H1 (cell line): Measurements from ENCODE around the gene GLO1. TPM values are rescaled to one million over a fixed set of nuclear protein-coding genes. Genes with fewer than 3 reads are reported as not detected.

ENCODE experiments used
- CTCF ChIA-PET: fragments of 300-600 bp; sonication (Branson Sonifier 250); formaldehyde crosslinking; loops from one replicate; lab custom pipeline; 2021; ENCODE audit not compliant: partially characterized antibody; lab: Charles Lee
- POLR2A ChIA-PET: fragments of 300-600 bp; sonication (Branson Sonifier 250); formaldehyde crosslinking; loops from one replicate; lab custom pipeline; 2021; ENCODE audit warnings: inconsistent platforms; ENCODE audit not compliant: partially characterized antibody; lab: Charles Lee
- DNase-seq, 2 experiments: peaks; one replicate each; pipeline versions ENCODE4 v3.0.0 to v3.0.0-alpha.2; 2010 to 2022; ENCODE audit warnings: low spot score in 2 of 2, low read depth in 1 of 2, mixed read lengths in 1 of 2
- FAIRE-seq: peaks from 2 replicates; lab custom pipeline; 2011; peaks lifted over from hg19 to GRCh38; lab: Jason Lieb, UNC
- H2AFZ ChIP-seq: 2 replicates; pipeline ENCODE4 v1.8.1; 2012; ENCODE audit warnings: low read length, inconsistent platforms
- H2AK5ac ChIP-seq: 2 replicates; pipeline ENCODE4 v1.6.1; 2013; ENCODE audit warnings: low read depth, low read length
- H2BK120ac ChIP-seq: replicated peaks from 2 replicates; pipeline ENCODE3; 2013; ENCODE audit warnings: low read depth, low read length, inconsistent platforms
- H2BK12ac ChIP-seq: 2 replicates; pipeline ENCODE4 v1.6.1; 2013; ENCODE audit warnings: low read depth, low read length
- H2BK15ac ChIP-seq: 2 replicates; pipeline ENCODE4 v1.6.1; 2013; ENCODE audit warnings: low read length
- H2BK20ac ChIP-seq: 2 replicates; pipeline ENCODE4 v1.6.1; 2013; ENCODE audit warnings: low read length
- H2BK5ac ChIP-seq: 2 replicates; pipeline ENCODE4 v1.6.1; 2013; ENCODE audit warnings: low read depth, low read length
- H3K14ac ChIP-seq: 2 replicates; pipeline ENCODE4 v1.6.1; 2013; ENCODE audit warnings: inconsistent platforms; ENCODE audit not compliant: insufficient read length
- H3K18ac ChIP-seq: 2 replicates; pipeline ENCODE4 v1.6.1; 2013; ENCODE audit warnings: low read length; ENCODE audit errors: extremely low read depth
- H3K23ac ChIP-seq: 2 replicates; pipeline ENCODE4 v1.6.1; 2013; ENCODE audit warnings: inconsistent platforms; ENCODE audit not compliant: insufficient read length
- H3K23me2 ChIP-seq: 2 replicates; pipeline ENCODE4 v1.6.1; 2013; ENCODE audit warnings: low read depth, low read length
- H3K27ac ChIP-seq: 2 replicates; pipeline ENCODE4 v1.6.1; 2011; ENCODE audit warnings: low read depth, low read length, inconsistent platforms
- H3K27me3 ChIP-seq, 4 experiments: replicated peaks in 1 of 4; 1 replicate in 1 of 4; 2 replicates in 3 of 4; pipeline versions ENCODE4 v1.6.1 to v1.8.1; 2011 to 2013; ENCODE audit warnings: low read length in 3 of 4, mild to moderate bottlenecking in 3 of 4, inconsistent platforms in 2 of 4, mixed read lengths in 2 of 4, moderate library complexity in 1 of 4; ENCODE audit not compliant: control insufficient read depth in 3 of 4, insufficient read depth in 3 of 4; ENCODE audit errors: extremely low read depth in 1 of 4
- H3K36me3 ChIP-seq, 4 experiments: 2 replicates each; pipeline versions ENCODE4 v1.6.1 to v1.8.1; 2011 to 2013; ENCODE audit warnings: mild to moderate bottlenecking in 4 of 4, low read length in 3 of 4, moderate library complexity in 2 of 4, control low read depth in 1 of 4, inconsistent platforms in 1 of 4; ENCODE audit not compliant: insufficient read depth in 4 of 4, control insufficient read depth in 2 of 4
- H3K4ac ChIP-seq: replicated peaks from 2 replicates; pipeline ENCODE3; 2013; ENCODE audit warnings: low read length, low read depth, mixed read lengths, inconsistent platforms; ENCODE audit not compliant: insufficient read length
- H3K4me1 ChIP-seq, 4 experiments: replicated peaks in 1 of 4; 1 replicate in 1 of 4; 2 replicates in 3 of 4; pipeline versions ENCODE4 v1.6.1 to v1.8.1; 2011 to 2013; ENCODE audit warnings: low read length in 3 of 4, inconsistent platforms in 2 of 4, mixed read lengths in 1 of 4; ENCODE audit not compliant: insufficient read depth in 4 of 4, control insufficient read depth in 3 of 4
- H3K4me2 ChIP-seq, 2 experiments: 2 replicates each; pipeline versions ENCODE4 v1.6.1 to v1.8.1; 2011 to 2013; ENCODE audit warnings: low read depth in 2 of 2, low read length in 2 of 2, control low read depth in 1 of 2, inconsistent platforms in 1 of 2, mild to moderate bottlenecking in 1 of 2; ENCODE audit not compliant: insufficient read depth in 1 of 2
- H3K4me3 ChIP-seq, 4 experiments: fragments of 200-600, 300-600 bp in 1 of 4; sonication (generic), shearing (Covaris generic), sonication (Bioruptor Twin) in 1 of 4; 2 replicates each; pipeline versions ENCODE4 v1.5.1 to v1.8.1; 2011 to 2016; ENCODE audit warnings: low read length in 4 of 4, low read depth in 3 of 4, control low read depth in 2 of 4, inconsistent platforms in 2 of 4, mild to moderate bottlenecking in 2 of 4, mixed read lengths in 1 of 4, moderate library complexity in 1 of 4; ENCODE audit not compliant: insufficient read depth in 2 of 4; ENCODE audit errors: extremely low read depth in 1 of 4
- H3K56ac ChIP-seq: replicated peaks from 2 replicates; pipeline ENCODE3; 2013; ENCODE audit warnings: low read depth, mild to moderate bottlenecking, mixed read lengths, low read length, inconsistent platforms; ENCODE audit not compliant: insufficient read length
- H3K79me1 ChIP-seq: 2 replicates; pipeline ENCODE4 v1.6.1; 2013; ENCODE audit warnings: low read depth, low read length, control low read depth
- H3K79me2 ChIP-seq, 2 experiments: 2 replicates each; pipeline versions ENCODE4 v1.6.1 to v1.8.1; 2012 to 2013; ENCODE audit warnings: low read length in 2 of 2, mild to moderate bottlenecking in 2 of 2, inconsistent platforms in 1 of 2; ENCODE audit not compliant: insufficient read depth in 2 of 2, control insufficient read depth in 1 of 2
- H3K9ac ChIP-seq, 4 experiments: replicated peaks in 1 of 4; 1 replicate in 1 of 4; 2 replicates in 3 of 4; pipeline versions ENCODE4 v1.6.1 to v1.8.1; 2011 to 2013; ENCODE audit warnings: low read depth in 3 of 4, low read length in 3 of 4, control low read depth in 2 of 4, mild to moderate bottlenecking in 2 of 4, moderate library complexity in 2 of 4, inconsistent platforms in 1 of 4; ENCODE audit errors: extremely low read depth in 1 of 4
- H3K9me3 ChIP-seq, 2 experiments: 2 replicates each; pipeline versions ENCODE4 v1.6.1 to v1.8.1; 2012 to 2013; ENCODE audit warnings: mild to moderate bottlenecking in 2 of 2, moderate library complexity in 2 of 2, control low read depth in 1 of 2, inconsistent platforms in 1 of 2, low read depth in 1 of 2, low read length in 1 of 2, mixed read lengths in 1 of 2; ENCODE audit not compliant: insufficient read depth in 2 of 2
- H4K20me1 ChIP-seq, 2 experiments: replicated peaks in 1 of 2; 2 replicates each; pipeline versions ENCODE3 to v1.8.1; 2011 to 2013; ENCODE audit warnings: inconsistent platforms in 2 of 2, low read length in 2 of 2, mild to moderate bottlenecking in 1 of 2; ENCODE audit not compliant: insufficient read depth in 2 of 2, control insufficient read depth in 1 of 2
- H4K5ac ChIP-seq: 2 replicates; pipeline ENCODE4 v1.6.1; 2013; ENCODE audit warnings: low read length, low read depth, mixed read lengths, inconsistent platforms; ENCODE audit not compliant: insufficient read length
- H4K8ac ChIP-seq: 2 replicates; pipeline ENCODE4 v1.8.0; 2013; ENCODE audit warnings: mild to moderate bottlenecking, moderate library complexity, low read length, inconsistent platforms; ENCODE audit not compliant: insufficient read depth; ENCODE audit errors: extremely low read depth
- H4K91ac ChIP-seq: replicated peaks from 2 replicates; pipeline ENCODE3; 2013; ENCODE audit warnings: low read length, mixed read lengths, inconsistent platforms; ENCODE audit not compliant: insufficient read length
- CHD2 ChIP-seq: IDR thresholded peaks from 2 replicates; pipeline ENCODE4 v1.6.1; 2012; ENCODE audit warnings: low read length, improper control_type of control experiment
- CTCF ChIP-seq, 3 experiments: IDR thresholded peaks; 1 replicate in 2 of 3; 2 replicates in 1 of 3; pipeline versions ENCODE4 v1.5.1 to v1.6.1; 2011; ENCODE audit warnings: low read length in 3 of 3, mild to moderate bottlenecking in 3 of 3, inconsistent platforms in 2 of 3, low read depth in 1 of 3, moderate library complexity in 1 of 3; ENCODE audit not compliant: insufficient read depth in 1 of 3; ENCODE audit errors: control extremely low read depth in 1 of 3
- GTF2F1 ChIP-seq: IDR thresholded peaks from 2 replicates; pipeline ENCODE4 v1.6.1; 2012; ENCODE audit warnings: low read depth, low read length, improper control_type of control experiment, borderline replicate concordance
- JUND ChIP-seq: IDR thresholded peaks from 2 replicates; pipeline ENCODE4 v1.6.1; 2011; ENCODE audit warnings: mild to moderate bottlenecking, improper control_type of control experiment, low read length
- MAFK ChIP-seq: IDR thresholded peaks from 2 replicates; pipeline ENCODE4 v1.6.1; 2012; ENCODE audit warnings: low read depth, mild to moderate bottlenecking, improper control_type of control experiment, low read length
- NANOG ChIP-seq: IDR thresholded peaks from 2 replicates; pipeline ENCODE4 v1.6.1; 2011; ENCODE audit warnings: low read length, low read depth, mild to moderate bottlenecking, inconsistent platforms; ENCODE audit not compliant: insufficient read depth, poor library complexity, severe bottlenecking
- POLR2AphosphoS5 ChIP-seq: IDR thresholded peaks from 2 replicates; pipeline ENCODE4 v1.6.1; 2011; ENCODE audit warnings: low read depth, low read length
- SIN3A ChIP-seq, 2 experiments: IDR thresholded peaks in 1 of 2; conservative IDR thresholded peaks in 1 of 2; 2 replicates each; pipeline ENCODE4 v1.6.1; 2011 to 2012; ENCODE audit warnings: low read length in 2 of 2, improper control_type of control experiment in 1 of 2, low read depth in 1 of 2, mild to moderate bottlenecking in 1 of 2
- SP2 ChIP-seq: IDR thresholded peaks from 2 replicates; pipeline ENCODE4 v1.6.1; 2012; ENCODE audit warnings: mild to moderate bottlenecking, low read length, inconsistent platforms
- USF2 ChIP-seq: IDR thresholded peaks from 2 replicates; pipeline ENCODE4 v1.6.1; 2011; ENCODE audit warnings: low read length, improper control_type of control experiment
- WGBS, 2 experiments: shearing (Covaris generic) in 1 of 2; methylation state at CpG; one replicate each; pipeline versions ENCODE4 v1.1.6 to v1.1.7; 2013 to 2015; ENCODE audit warnings: low lambda C conversion rate in 2 of 2, mixed read lengths in 2 of 2, inconsistent platforms in 1 of 2, low coverage in 1 of 2, missing lambda C conversion rate in 1 of 2; ENCODE audit not compliant: insufficient replicate concordance in 2 of 2, insufficient coverage in 1 of 2, insufficient read length in 1 of 2; ENCODE audit errors: extremely low coverage in 1 of 2, missing lambda C conversion rate in 1 of 2; 5-methylcytosine and 5-hydroxymethylcytosine counted together
- polyA plus RNA-seq, 7 experiments: library from polyadenylated mRNA; depleted of rRNA in 3 of 7; stranded (reverse) in 5 of 7; unstranded in 2 of 7; fragments of >200 nt in 5 of 7; fragments of 200-250 nt in 2 of 7; gene quantifications; 1 replicate in 5 of 7; 2 replicates in 1 of 7; 4 replicates in 1 of 7; pipeline versions ENCODE4 v1.2.1 to v1.2.3, GENCODE V29; 2011 to 2013; ENCODE audit warnings: missing spikeins in 2 of 7, mixed read lengths in 2 of 7
- total RNA-seq: library from RNA; stranded (reverse); fragmentation: NEBNext Ultra II Directional; extraction: Animal tissue kit (Norgen Biotek cat#: 25700); gene quantifications from 2 replicates; pipeline ENCODE4 v1.2.1, GENCODE V29; 2021

The GLO1 gene
- total and polyA plus RNA-seq, 2 of the 8 experiments (the other 6 are each of a cell fraction or from before 2014, with no cell fraction given), result 104 to 170 TPM

- Histone ChIP-seq H2BK15ac (no peak overlapping the region), H3K4me2 (no peak overlapping the region; a peak in 1 of 4 replicates), H3K79me2 (no peaks in the 10 kb centered on the region), H3K4ac (no peak overlapping the region), H4K20me1 (no peaks in the 10 kb centered on the region), H3K9ac (no peak overlapping the region), H3K14ac (no peak overlapping the region), H4K8ac (no peak overlapping the region), H3K18ac (no peak overlapping the region), H3K79me1 (no peaks in the 10 kb centered on the region), H3K9me3 (peaks cover 2 to 3% of the 10 kb centered on the region in 2 experiments; a peak in 1 of 4 replicates), H3K23me2 (no peaks in the 10 kb centered on the region), H2AFZ (no peak overlapping the region), H3K56ac (no peak overlapping the region), H2BK20ac (no peak overlapping the region), H4K5ac (no peak overlapping the region), H2BK12ac (no peak overlapping the region), H2BK120ac (no peak overlapping the region), H3K23ac (no peak overlapping the region), H3K27ac (no peak overlapping the region), H3K27me3 (peaks cover 5 to 21% (median 15%) of the 10 kb centered on the region in 4 experiments; a peak in 6 of 7 replicates), H3K4me1 (no peaks in the 10 kb centered on the region), H4K91ac (no peak overlapping the region), H3K36me3 (no peaks in the 10 kb centered on the region; a peak in 1 of 8 replicates), H2AK5ac (no peak overlapping the region), H2BK5ac (no peak overlapping the region), H3K4me3 (no peak overlapping the region)
- 53% methylated on average over 6 of the region's 6 CpGs; no CpG with 5 or more reads in 1 of the 2 experiments for WGBS, 2 experiments
- no peak for DNase-seq
- POLR2A ChIA-PET, result interaction anchor here (1.7 kb wide), 1 partner anchor 11 kb away, joined by 8 read pairs; the partner anchor contains the start of gene GLO1
- CTCF ChIA-PET, result interaction anchor here (0.6 kb wide), 1 partner anchor 199 kb away, joined by 3 read pairs; no protein-coding TSS in a partner anchor
- no peak for FAIRE-seq
- TF ChIP-seq SP2 (no peak), NANOG (no peak), GTF2F1 (no peak), USF2 (no peak), SIN3A (conservative IDR thresholded peaks at IDR 0.05 in 1 of 2, IDR thresholded peaks at IDR 0.05 in 1 of 2; ENCODE audit: low read depth in 1 of 2, low read length in 2 of 2) (no peak), CHD2 (no peak), JUND (no peak), MAFK (no peak), POLR2AphosphoS5 (no peak), CTCF (IDR thresholded peaks at IDR 0.05; ENCODE audit: control extremely low read depth in 1 of 3, insufficient read depth in 1 of 3, low read depth in 1 of 3, low read length in 3 of 3) (no peak)
Measured at GRCh38 chr6:38713812-38714211, 10.9 kb upstream of the GLO1 start.
